ENCODE data around the gene PRXL2B.

DNA sequence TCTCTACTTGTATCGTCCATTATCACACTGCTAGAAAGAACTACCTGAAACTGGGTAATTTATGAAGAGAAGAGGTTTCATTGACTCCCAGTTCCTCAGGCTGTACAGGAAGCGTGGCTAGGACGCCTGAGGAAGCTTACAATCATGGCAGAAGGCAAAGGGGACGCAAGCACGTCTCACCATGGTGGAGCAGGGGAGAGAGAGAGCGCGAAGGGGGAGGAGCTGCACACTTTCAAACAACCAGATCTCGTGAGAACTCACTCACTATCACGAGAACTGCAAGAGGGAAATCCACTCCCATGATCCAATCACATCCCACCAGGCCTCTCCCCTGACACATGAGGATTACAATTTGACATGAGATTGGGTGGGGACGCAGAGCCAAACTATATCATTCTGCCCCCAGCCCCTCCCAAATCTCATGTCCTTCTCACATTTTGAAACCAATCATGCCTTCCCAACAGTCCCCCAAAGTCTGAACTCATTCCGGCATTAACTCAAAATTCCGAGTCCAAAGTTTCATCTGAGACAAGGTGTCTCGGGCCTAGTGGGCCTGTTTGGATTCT is 38.2 kb downstream of the PRXL2B start:
- TF ChIP-seq, protein P1, sequence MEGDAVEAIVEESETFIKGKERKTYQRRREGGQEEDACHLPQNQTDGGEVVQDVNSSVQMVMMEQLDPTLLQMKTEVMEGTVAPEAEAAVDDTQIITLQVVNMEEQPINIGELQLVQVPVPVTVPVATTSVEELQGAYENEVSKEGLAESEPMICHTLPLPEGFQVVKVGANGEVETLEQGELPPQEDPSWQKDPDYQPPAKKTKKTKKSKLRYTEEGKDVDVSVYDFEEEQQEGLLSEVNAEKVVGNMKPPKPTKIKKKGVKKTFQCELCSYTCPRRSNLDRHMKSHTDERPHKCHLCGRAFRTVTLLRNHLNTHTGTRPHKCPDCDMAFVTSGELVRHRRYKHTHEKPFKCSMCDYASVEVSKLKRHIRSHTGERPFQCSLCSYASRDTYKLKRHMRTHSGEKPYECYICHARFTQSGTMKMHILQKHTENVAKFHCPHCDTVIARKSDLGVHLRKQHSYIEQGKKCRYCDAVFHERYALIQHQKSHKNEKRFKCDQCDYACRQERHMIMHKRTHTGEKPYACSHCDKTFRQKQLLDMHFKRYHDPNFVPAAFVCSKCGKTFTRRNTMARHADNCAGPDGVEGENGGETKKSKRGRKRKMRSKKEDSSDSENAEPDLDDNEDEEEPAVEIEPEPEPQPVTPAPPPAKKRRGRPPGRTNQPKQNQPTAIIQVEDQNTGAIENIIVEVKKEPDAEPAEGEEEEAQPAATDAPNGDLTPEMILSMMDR (conservative IDR thresholded peaks at IDR 0.05; ENCODE audit: low read depth in 2 of 2), result no peak
- TF ChIP-seq REST (IDR thresholded peaks at IDR 0.05; ENCODE audit: unreplicated experiment), result no peak
- TF ChIP-seq EZH2 (IDR thresholded peaks at IDR 0.05; ENCODE audit: low read depth, unreplicated experiment), result no peak
- TF ChIP-seq EZH2phosphoT487 (IDR thresholded peaks at IDR 0.05; ENCODE audit: unreplicated experiment), result no peak
